ENCODE measurements around the gene EMX2.

EMX2 gene

GRCh38 chr10:117545141-117546019 is 2.8 kb downstream of the EMX2 start:
- peak; percentile 69 for DNase-seq

- no peak for DNase-seq
Measured at GRCh38 chr10:117546020-117546580, 3.6 kb downstream of the EMX2 start.

GRCh38 chr10:117546581-117547015 is 4.1 kb downstream of the EMX2 start:
- no peak for DNase-seq

- no peak for DNase-seq
Measured at GRCh38 chr10:117547016-117547715, 4.6 kb downstream of the EMX2 start.

GRCh38 chr10:117547716-117548668 is 5.4 kb downstream of the EMX2 start:
- DNase-seq, result no peak

- DNase-seq, result no peak
Measured at GRCh38 chr10:117549100-117549585, 6.6 kb downstream of the EMX2 start.

- DNase-seq, result no peak
Measured at GRCh38 chr10:117550076-117550475, 7.5 kb downstream of the EMX2 start.

GRCh38 chr10:117550599-117551329 is 8.2 kb downstream of the EMX2 start:
- no peak for DNase-seq

GRCh38 chr10:117551330-117552155 is 9.0 kb downstream of the EMX2 start:
- no peak for DNase-seq

GRCh38 chr10:117552156-117552631 is 9.6 kb downstream of the EMX2 start:
- DNase-seq, result peak; percentile 85

GRCh38 chr10:117552701-117553141 is 10.2 kb downstream of the EMX2 start:
- DNase-seq, result no peak

GRCh38 chr10:117553142-117553814 is 10.7 kb downstream of the EMX2 start:
- DNase-seq, result no peak

GRCh38 chr10:117553815-117554172 is 11.2 kb downstream of the EMX2 start:
- no peak for DNase-seq

- no peak for DNase-seq
Measured at GRCh38 chr10:117554241-117554814, 11.8 kb downstream of the EMX2 start.

GRCh38 chr10:117555017-117555416 is 12.5 kb downstream of the EMX2 start:
- DNase-seq, result no peak

GRCh38 chr10:117555863-117556262 is 13.3 kb downstream of the EMX2 start:
- no peak for DNase-seq

GRCh38 chr10:117556356-117556755 is 13.8 kb downstream of the EMX2 start:
- no peak for DNase-seq

- no peak for DNase-seq
Measured at GRCh38 chr10:117559712-117560111, 17.2 kb downstream of the EMX2 start.

- no peak for DNase-seq
Measured at GRCh38 chr10:117560942-117561341, 18.4 kb downstream of the EMX2 start.

GRCh38 chr10:117562220-117562619 is 19.7 kb downstream of the EMX2 start:
- DNase-seq, result no peak

Data from islet precursor cell (in vitro differentiated cells).